Spinal cord (tissue), 10 donors: ENCODE measurements around the gene PPP2R5B. TPM values are rescaled to one million over a fixed set of nuclear protein-coding genes. Genes with fewer than 3 reads are reported as not detected.

Experiments
- DNase-seq, 6 donors: peaks; one replicate each; pipeline versions ENCODE4 v3.0.0 to v3.0.0-alpha.2; 2013 to 2015; ENCODE audit warnings: low spot score in 6 of 6, low read depth in 4 of 6
- H3K27ac ChIP-seq: one replicate; pipeline ENCODE4 v1.5.1; 2013; ENCODE audit warnings: low read depth, low read length, control low read depth
- H3K27me3 ChIP-seq: one replicate; pipeline ENCODE4 v1.6.1; 2013; ENCODE audit warnings: low read length; ENCODE audit not compliant: control insufficient read depth, insufficient read depth
- H3K36me3 ChIP-seq: one replicate; pipeline ENCODE4 v1.6.1; 2013; ENCODE audit warnings: low read length; ENCODE audit not compliant: control insufficient read depth, insufficient read depth
- H3K4me1 ChIP-seq: one replicate; pipeline ENCODE4 v1.6.1; 2013; ENCODE audit warnings: low read length; ENCODE audit not compliant: control insufficient read depth, insufficient read depth
- H3K4me3 ChIP-seq: one replicate; pipeline ENCODE4 v1.5.1; 2013; ENCODE audit warnings: low read depth, low read length, control low read depth
- H3K9me3 ChIP-seq: one replicate; pipeline ENCODE4 v1.6.1; 2013; ENCODE audit warnings: low read length; ENCODE audit not compliant: control insufficient read depth, insufficient read depth
- WGBS: methylation state at CpG from one replicate; pipeline ENCODE4 v1.1.5; 2013; ENCODE audit warnings: missing lambda C conversion rate; ENCODE audit not compliant: insufficient coverage; 5-methylcytosine and 5-hydroxymethylcytosine counted together
- polyA plus RNA-seq, 2 donors: library from polyadenylated mRNA; unstranded; fragments of 120-200 nt; gene quantifications; one replicate each; pipeline ENCODE4 v1.2.1, GENCODE V29; 2013; ENCODE audit not compliant: insufficient read length in 2 of 2
- total RNA-seq, 2 donors: library from RNA; depleted of rRNA in 1 of 2; stranded (reverse); fragments of 120-200 nt in 1 of 2; fragments of >200 nt in 1 of 2; gene quantifications; one replicate each; pipeline versions ENCODE4 v1.2.3 to v1.2.4, GENCODE V29; 2013 to 2014
- donor health status: healthy.

Gene PPP2R5B
- total and polyA plus RNA-seq, 4 donors = 26.3 to 99.8 (median 68.2) TPM

GRCh38 chr11:64905516-64906313 is 18.8 kb upstream of the PPP2R5B start:
- DNase-seq = no peak
- no peaks in the 10 kb centered on the region for H3K9me3 ChIP-seq
- WGBS = 96% methylated on average over 19 of the region's 25 CpGs
- H3K4me1 ChIP-seq = no peaks in the 10 kb centered on the region
- no peaks in the 10 kb centered on the region for H3K27me3 ChIP-seq
- no peak overlapping the region for H3K27ac ChIP-seq
- H3K4me3 ChIP-seq = no peak overlapping the region
- peaks cover 94% of the 10 kb centered on the region for H3K36me3 ChIP-seq

GRCh38 chr11:64906314-64906635 is 18.2 kb upstream of the PPP2R5B start:
- peaks cover 94% of the 10 kb centered on the region for H3K36me3 ChIP-seq
- no peak for DNase-seq
- H3K4me3 ChIP-seq = no peak overlapping the region
- no peaks in the 10 kb centered on the region for H3K4me1 ChIP-seq
- H3K27ac ChIP-seq = no peak overlapping the region
- H3K27me3 ChIP-seq = no peaks in the 10 kb centered on the region
- H3K9me3 ChIP-seq = no peaks in the 10 kb centered on the region
- 96% methylated on average over 11 of the region's 13 CpGs for WGBS

- Histone ChIP-seq H3K27ac (no peak overlapping the region), H3K36me3 (peaks cover 94% of the 10 kb centered on the region), H3K9me3 (no peaks in the 10 kb centered on the region), H3K4me1 (no peaks in the 10 kb centered on the region), H3K4me3 (no peak overlapping the region), H3K27me3 (no peaks in the 10 kb centered on the region)
- no peak for DNase-seq
- 93% methylated on average over 4 of the region's 11 CpGs for WGBS
Observed at GRCh38 chr11:64908766-64909165, 15.7 kb upstream of the PPP2R5B start.

- Histone ChIP-seq H3K27ac (no peak overlapping the region), H3K4me1 (no peaks in the 10 kb centered on the region), H3K27me3 (no peaks in the 10 kb centered on the region), H3K9me3 (no peaks in the 10 kb centered on the region), H3K4me3 (no peak overlapping the region), H3K36me3 (peaks cover 98% of the 10 kb centered on the region)
- WGBS = 88% methylated on average over 37 of the region's 39 CpGs
- DNase-seq = no peak
Observed at GRCh38 chr11:64909653-64910343, 14.7 kb upstream of the PPP2R5B start.

DNA sequence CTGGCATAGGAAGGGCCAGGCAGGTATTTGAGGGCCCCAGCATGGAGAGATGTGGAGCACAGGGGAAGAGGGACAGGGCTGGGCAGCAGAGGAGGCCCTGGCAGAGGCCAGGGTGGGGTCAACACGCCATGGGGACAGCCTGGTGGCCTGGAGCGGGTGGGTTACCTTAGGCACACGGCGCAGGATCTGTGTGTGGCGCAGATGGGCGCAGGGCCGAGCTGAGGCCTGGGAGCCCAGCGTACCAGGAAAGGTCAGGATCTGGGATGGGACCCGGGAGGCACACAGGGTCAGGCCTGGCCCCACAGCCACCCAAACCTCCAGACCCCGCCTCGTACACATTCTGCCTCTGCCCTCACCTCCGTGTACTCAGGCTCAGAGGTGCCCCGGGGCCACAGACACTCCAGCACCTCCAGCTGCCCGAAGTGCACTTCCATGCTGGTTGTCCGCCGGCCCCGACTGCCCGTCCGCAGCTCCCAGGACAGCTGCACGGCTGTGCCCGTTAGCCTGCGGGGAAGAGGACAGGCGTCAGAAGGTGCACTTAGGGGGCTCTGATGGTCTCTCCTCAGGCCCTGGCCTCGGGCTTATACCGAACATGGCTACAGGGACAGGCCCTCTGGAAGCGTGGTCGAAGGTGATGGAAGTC is 13.9 kb upstream of the PPP2R5B start:
- H3K27me3 ChIP-seq = no peaks in the 10 kb centered on the region
- peaks cover 97% of the 10 kb centered on the region for H3K36me3 ChIP-seq
- H3K4me1 ChIP-seq = peaks cover 7% of the 10 kb centered on the region
- 95% methylated on average over 27 of the region's 27 CpGs for WGBS
- no peak overlapping the region for H3K27ac ChIP-seq
- DNase-seq = no peak
- H3K4me3 ChIP-seq = no peak overlapping the region
- no peaks in the 10 kb centered on the region for H3K9me3 ChIP-seq

DNA sequence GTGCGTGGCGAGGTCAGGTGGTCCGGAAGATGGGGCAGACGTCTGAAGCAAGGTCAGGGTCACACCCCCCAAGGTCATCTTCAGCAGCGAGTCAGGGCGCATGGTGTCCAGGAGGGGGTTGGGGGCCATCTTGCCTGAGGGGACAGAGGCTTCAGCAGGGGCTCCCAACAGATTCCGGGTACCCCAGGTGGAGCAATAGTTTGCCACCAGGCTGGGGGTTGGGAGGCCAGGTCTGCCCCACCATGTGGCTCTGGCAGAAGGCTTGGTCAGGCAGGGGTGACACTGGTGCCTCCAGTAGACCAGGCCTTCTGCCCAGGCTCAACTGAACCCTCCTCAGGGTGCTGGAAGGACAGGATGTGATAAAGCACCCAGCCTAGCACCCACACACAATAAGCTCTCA is 13.3 kb upstream of the PPP2R5B start:
- Histone ChIP-seq H3K27me3 (no peaks in the 10 kb centered on the region), H3K36me3 (peaks cover 92% of the 10 kb centered on the region), H3K9me3 (no peaks in the 10 kb centered on the region), H3K4me3 (no peak overlapping the region), H3K27ac (no peak overlapping the region), H3K4me1 (peaks cover 13% of the 10 kb centered on the region)
- WGBS = 89% methylated on average over 7 of the region's 7 CpGs
- no peak for DNase-seq

DNA sequence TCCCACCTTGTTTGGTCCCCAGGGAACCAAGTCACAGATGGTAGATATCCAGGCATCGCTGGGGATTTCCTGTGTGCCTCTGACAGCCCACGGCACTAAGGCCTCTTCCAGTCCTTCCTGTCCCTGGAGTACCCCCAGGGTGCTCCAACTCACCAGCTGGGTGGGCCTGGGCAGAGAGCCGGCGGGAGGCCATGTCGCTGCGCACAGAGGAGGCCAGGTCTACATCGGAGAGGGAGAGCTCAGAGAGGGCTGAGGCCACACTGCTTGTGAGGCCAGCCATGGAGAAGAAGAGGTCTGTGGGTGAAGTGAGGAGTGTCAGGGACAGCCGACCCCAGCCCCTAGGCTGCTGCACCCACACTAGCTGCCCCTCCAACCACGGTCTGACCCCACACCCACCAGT is 12.8 kb upstream of the PPP2R5B start:
- peaks cover 18% of the 10 kb centered on the region for H3K4me1 ChIP-seq
- H3K4me3 ChIP-seq = no peak overlapping the region
- WGBS = 95% methylated on average over 7 of the region's 9 CpGs
- peaks cover 86% of the 10 kb centered on the region for H3K36me3 ChIP-seq
- H3K9me3 ChIP-seq = no peaks in the 10 kb centered on the region
- DNase-seq = no peak
- no peak overlapping the region for H3K27ac ChIP-seq
- no peaks in the 10 kb centered on the region for H3K27me3 ChIP-seq

DNA sequence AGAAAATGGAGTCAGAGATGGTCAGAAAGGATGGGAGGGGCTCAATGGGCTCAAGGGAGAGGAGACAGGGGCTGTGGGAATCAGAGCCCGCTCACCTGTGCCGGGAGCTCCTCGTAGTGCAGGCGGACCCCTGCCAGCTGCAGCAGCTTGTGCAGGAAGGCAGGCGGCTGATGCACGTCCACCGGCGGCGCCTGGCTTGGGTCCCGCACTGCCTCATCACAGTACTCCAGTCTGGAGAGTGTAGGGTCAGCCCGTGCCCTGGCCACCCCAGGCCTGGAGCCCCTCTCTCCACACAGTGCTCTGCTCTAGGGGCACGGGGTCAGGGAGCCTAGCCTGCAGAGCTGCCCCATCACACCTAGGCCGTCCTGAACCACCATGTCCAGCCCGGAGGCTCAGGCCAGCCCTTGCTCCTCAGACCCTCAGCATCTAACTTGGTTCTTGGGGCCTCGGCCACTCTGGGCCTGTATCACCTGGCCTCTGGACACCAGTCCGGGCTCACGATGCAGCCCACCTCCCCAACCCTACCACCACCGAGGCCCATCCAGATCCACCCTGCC is 11.2 kb upstream of the PPP2R5B start:
- peaks cover 72% of the 10 kb centered on the region for H3K36me3 ChIP-seq
- H3K9me3 ChIP-seq = no peaks in the 10 kb centered on the region
- H3K27me3 ChIP-seq = no peaks in the 10 kb centered on the region
- H3K27ac ChIP-seq = no peak overlapping the region
- no peak overlapping the region for H3K4me3 ChIP-seq
- DNase-seq = no peak
- H3K4me1 ChIP-seq = peaks cover 23% of the 10 kb centered on the region
- WGBS = 89% methylated on average over 18 of the region's 18 CpGs

- 94% methylated on average over 16 of the region's 17 CpGs for WGBS
- Histone ChIP-seq H3K4me3 (no peak overlapping the region), H3K27me3 (no peaks in the 10 kb centered on the region), H3K36me3 (peaks cover 63% of the 10 kb centered on the region), H3K9me3 (no peaks in the 10 kb centered on the region), H3K27ac (no peak overlapping the region), H3K4me1 (peaks cover 29% of the 10 kb centered on the region)
- no peak for DNase-seq
Observed at GRCh38 chr11:64914123-64914522, 10.4 kb upstream of the PPP2R5B start.
